SK-N-SH treated with all-trans-retinoic acid at 6 μM for 48 hours (cell line): ENCODE measurements around the gene TUBA3E.
"Not testable (repeated sequence)": the region's sequence is repeated elsewhere in the genome, so short reads cannot be mapped to it uniquely, and the experiment has no call there.

Experiments used
- ATAC-seq: fragments of 200-7000 bp; cut with Tn5 transposase; 3 replicates; pipeline ENCODE4 v1.9.1; 2020; ENCODE audit warnings: mild to moderate bottlenecking, moderate library complexity
- ARNTL ChIP-seq: fragments of 450-650 bp; formaldehyde crosslinking; IDR thresholded peaks from 2 replicates; pipeline ENCODE4 v1.5.0; 2020; ENCODE audit warnings: low read depth, mild to moderate bottlenecking, moderate library complexity, borderline replicate concordance
- BACH2 ChIP-seq: fragments of 250-450 bp; sonication (Bioruptor Pico); IDR thresholded peaks from 2 replicates; pipeline ENCODE4 v1.9.0; 2021; ENCODE audit warnings: mild to moderate bottlenecking, borderline replicate concordance
- CSDC2 ChIP-seq: fragments of 250-450 bp; sonication (Bioruptor Pico); IDR thresholded peaks from 2 replicates; pipeline ENCODE4 v1.5.0; 2020; ENCODE audit warnings: mild to moderate bottlenecking, moderate library complexity
- CSRNP3 ChIP-seq: fragments of 250-450 bp; sonication (Bioruptor Pico); IDR thresholded peaks from 2 replicates; pipeline ENCODE4 v1.5.1; 2021; ENCODE audit warnings: mild to moderate bottlenecking, moderate library complexity
- ESRRG ChIP-seq: fragments of 250-450 bp; sonication (Bioruptor Pico); IDR thresholded peaks from 2 replicates; pipeline ENCODE4 v1.6.1; 2021; ENCODE audit warnings: mild to moderate bottlenecking
- GLIS3 ChIP-seq: fragments of 250-450 bp; sonication (Bioruptor Pico); IDR thresholded peaks from 2 replicates; pipeline ENCODE4 v1.5.0; 2020; ENCODE audit warnings: mild to moderate bottlenecking, moderate library complexity
- ISL1 ChIP-seq: fragments of 250-450 bp; sonication (Bioruptor Pico); IDR thresholded peaks from 2 replicates; pipeline ENCODE4 v2.1.2; 2022; ENCODE audit warnings: mild to moderate bottlenecking, moderate library complexity
- OSR1 ChIP-seq: fragments of 250-450 bp; sonication (Bioruptor Pico); IDR thresholded peaks from 2 replicates; pipeline ENCODE4 v1.8.0; 2022; ENCODE audit warnings: moderate library complexity, mild to moderate bottlenecking, inconsistent platforms
- POU6F1 ChIP-seq: fragments of 250-450 bp; sonication (Bioruptor Pico); IDR thresholded peaks from 2 replicates; pipeline ENCODE4 v1.8.0; 2021; ENCODE audit warnings: low read depth, mild to moderate bottlenecking, moderate library complexity, borderline replicate concordance
- PPARA ChIP-seq: fragments of 250-450 bp; sonication (Bioruptor Pico); IDR thresholded peaks from 2 replicates; pipeline ENCODE4 v1.5.0; 2020; ENCODE audit warnings: mild to moderate bottlenecking, borderline replicate concordance
- RARB ChIP-seq: fragments of 250-450 bp; sonication (Bioruptor Pico); IDR thresholded peaks from 2 replicates; pipeline ENCODE4 v1.8.0; 2021; ENCODE audit warnings: mild to moderate bottlenecking, moderate library complexity
- SNAI2 ChIP-seq: fragments of 250-450 bp; sonication (Bioruptor Pico); IDR thresholded peaks from 2 replicates; pipeline ENCODE4 v1.5.0; 2020; ENCODE audit warnings: mild to moderate bottlenecking, moderate library complexity
- TCF4 ChIP-seq: fragments of 250-450 bp; sonication (Bioruptor Pico); IDR thresholded peaks from 2 replicates; pipeline ENCODE4 v1.8.0; 2021; ENCODE audit warnings: mild to moderate bottlenecking, moderate library complexity, borderline replicate concordance
- TOX ChIP-seq: fragments of 250-450 bp; sonication (Bioruptor Pico); IDR thresholded peaks from 2 replicates; pipeline ENCODE4 v1.8.0; 2021; ENCODE audit warnings: mild to moderate bottlenecking, moderate library complexity, borderline replicate concordance
- TSHZ2 ChIP-seq: fragments of 250-450 bp; sonication (Bioruptor Pico); IDR thresholded peaks from 2 replicates; pipeline ENCODE4 v1.5.0; 2020; ENCODE audit warnings: mild to moderate bottlenecking, moderate library complexity
- ZC3H10 ChIP-seq: fragments of 250-450 bp; sonication (Bioruptor Pico); IDR thresholded peaks from 2 replicates; pipeline ENCODE4 v1.5.1; 2021; ENCODE audit warnings: mild to moderate bottlenecking, moderate library complexity
- ZFP3 ChIP-seq: fragments of 250-450 bp; sonication (Bioruptor Pico); IDR thresholded peaks from 2 replicates; pipeline ENCODE4 v1.5.0; 2020; ENCODE audit warnings: mild to moderate bottlenecking, moderate library complexity
- ZFP30 ChIP-seq: fragments of 450-650 bp; formaldehyde crosslinking; IDR thresholded peaks from 2 replicates; pipeline ENCODE4 v1.5.0; 2022; ENCODE audit warnings: mild to moderate bottlenecking, moderate library complexity
- ZNF565 ChIP-seq: fragments of 450-650 bp; formaldehyde crosslinking; conservative IDR thresholded peaks from 2 replicates; pipeline ENCODE4 v1.5.0; 2020; ENCODE audit warnings: low read depth, mild to moderate bottlenecking, moderate library complexity
- ZNF8 ChIP-seq: fragments of 450-650 bp; formaldehyde crosslinking; IDR thresholded peaks from 2 replicates; pipeline ENCODE4 v1.5.0; 2020; ENCODE audit warnings: mild to moderate bottlenecking, moderate library complexity

The TUBA3E gene

GRCh38 chr2:130245976-130246375 lies 47.7 kb upstream of the TUBA3E start:
- TF ChIP-seq TOX (CRISPR knock-in tag): no peak
- no peak for TF ChIP-seq ZNF565
- no peak for TF ChIP-seq RARB (CRISPR knock-in tag)
- TF ChIP-seq CSDC2 (CRISPR knock-in tag): no peak
- no peak for TF ChIP-seq PPARA (CRISPR knock-in tag)
- no peak for TF ChIP-seq OSR1 (CRISPR knock-in tag)
- TF ChIP-seq ISL1 (CRISPR knock-in tag): no peak
- no peak for TF ChIP-seq SNAI2 (CRISPR knock-in tag)
- no peak for TF ChIP-seq ESRRG
- TF ChIP-seq ZNF8 (CRISPR knock-in tag): no peak
- TF ChIP-seq POU6F1 (CRISPR knock-in tag): no peak
- TF ChIP-seq ARNTL (CRISPR knock-in tag): no peak
- TF ChIP-seq GLIS3: no peak
- TF ChIP-seq ZC3H10 (CRISPR knock-in tag): no peak
- ATAC-seq: no peak

GRCh38 chr2:130243359-130243758 lies 45.1 kb upstream of the TUBA3E start:
- TF ChIP-seq POU6F1 (CRISPR knock-in tag) (no peak), TSHZ2 (CRISPR knock-in tag) (no peak), TCF4 (CRISPR knock-in tag) (no peak), CSRNP3 (CRISPR knock-in tag) (no peak), RARB (CRISPR knock-in tag) (no peak), ARNTL (CRISPR knock-in tag) (no peak), TOX (CRISPR knock-in tag) (no peak), PPARA (CRISPR knock-in tag) (no peak), CSDC2 (CRISPR knock-in tag) (no peak), ZC3H10 (CRISPR knock-in tag) (no peak), ZNF565 (no peak)
- no peak for ATAC-seq

- no peak for ATAC-seq
- TF ChIP-seq BACH2 (CRISPR knock-in tag) (no peak), ZFP3 (CRISPR knock-in tag) (no peak), TSHZ2 (CRISPR knock-in tag) (no peak), TOX (CRISPR knock-in tag) (no peak), ARNTL (CRISPR knock-in tag) (no peak), OSR1 (CRISPR knock-in tag) (no peak), ZFP30 (CRISPR knock-in tag) (no peak), CSRNP3 (CRISPR knock-in tag) (no peak)
Measured at GRCh38 chr2:130241041-130241707, 42.9 kb upstream of the TUBA3E start.

- not testable (repeated sequence) for ATAC-seq
Measured at GRCh38 chr2:130239581-130239980, 41.3 kb upstream of the TUBA3E start.

GRCh38 chr2:130233066-130233465 lies 34.8 kb upstream of the TUBA3E start:
- not testable (repeated sequence) for ATAC-seq
